ENCODE results near the gene VSIG10L.

GRCh38 chr19:51333836-51334460 lies 8.0 kb downstream of the VSIG10L start:
- TF ChIP-seq CTCF (IDR thresholded peaks at IDR 0.05) (no peak), POLR2AphosphoS5 (IDR thresholded peaks at IDR 0.05; ENCODE audit: low read depth, low read length) (no peak)

All from Panc1 (cell line).